HepG2 (cell line): ENCODE results near the gene GRK5. TPM values are rescaled to one million over a fixed set of nuclear protein-coding genes. Genes with fewer than 3 reads are reported as not detected.

Source experiments
- ERF ChIP-seq: IDR thresholded peaks from 2 replicates; pipeline ENCODE4 v1.6.1; 2018; ENCODE audit warnings: missing biosample characterization, missing genetic modification reagents
- GTF2F1 ChIP-seq: fragments of 150-350 bp; IDR thresholded peaks from 2 replicates; pipeline ENCODE4 v1.6.1; 2014; ENCODE audit warnings: low read length
- MEF2D ChIP-seq: sonication (generic); formaldehyde crosslinking; IDR thresholded peaks from 2 replicates; pipeline ENCODE4 v1.5.1; 2020; ENCODE audit warnings: mild to moderate bottlenecking, missing genetic modification reagents
- POLR2G ChIP-seq: fragments of 200-400 bp; formaldehyde crosslinking; IDR thresholded peaks from 2 replicates; pipeline ENCODE4 v1.6.1; 2018; ENCODE audit warnings: mild to moderate bottlenecking, low read depth, low read length, moderate library complexity
- TBL1XR1 ChIP-seq: fragments of 150-350 bp; IDR thresholded peaks from 2 replicates; pipeline ENCODE4 v1.6.1; 2014; ENCODE audit warnings: borderline replicate concordance, low read length; ENCODE audit not compliant: partially characterized antibody
- U2AF2 ChIP-seq: fragments of 200-400 bp; formaldehyde crosslinking; IDR thresholded peaks from 2 replicates; pipeline ENCODE4 v1.6.1; 2017; ENCODE audit warnings: low read depth, mild to moderate bottlenecking, low read length
- ZNF20 ChIP-seq: sonication (generic); formaldehyde crosslinking; IDR thresholded peaks from 2 replicates; pipeline ENCODE4 v1.4.0; 2020; ENCODE audit warnings: mild to moderate bottlenecking, moderate library complexity, missing genetic modification reagents
- ZNF629 ChIP-seq: sonication (generic); formaldehyde crosslinking; conservative IDR thresholded peaks from 2 replicates; pipeline ENCODE4 v1.5.0; 2020; ENCODE audit warnings: missing genetic modification reagents
- ZNF772 ChIP-seq: sonication (generic); formaldehyde crosslinking; IDR thresholded peaks from 2 replicates; pipeline ENCODE4 v1.5.0; 2020; ENCODE audit warnings: mild to moderate bottlenecking, missing genetic modification reagents
- ZNF777 ChIP-seq: sonication (generic); formaldehyde crosslinking; IDR thresholded peaks from 2 replicates; pipeline ENCODE4 v1.4.0; 2020; ENCODE audit warnings: missing genetic modification reagents
- polyA plus RNA-seq, 8 experiments: library from polyadenylated mRNA; depleted of rRNA in 3 of 8; stranded (reverse) in 7 of 8; unstranded in 1 of 8; fragments of >200 nt; fragmentation: Illumina TruSeq in 4 of 8; extraction: Trizol in 4 of 8; gene quantifications; 2 replicates each; pipeline versions ENCODE4 v1.2.1 to v1.2.3, GENCODE V29; 2011 to 2016; ENCODE audit warnings: low read depth in 4 of 8, missing spikeins in 1 of 8, mixed read lengths in 1 of 8; ENCODE audit not compliant: insufficient read depth in 1 of 8
- total RNA-seq, 5 experiments: library from RNA; depleted of rRNA; stranded (reverse); fragments of >200 nt; fragmentation: Illumina TruSeq; extraction: Trizol; gene quantifications; 2 replicates each; pipeline ENCODE4 v1.2.3, GENCODE V29; 2016; ENCODE audit warnings: low read depth in 1 of 5
- TF ChIP-seq, protein P1 (sequence below): sonication (generic); formaldehyde crosslinking; IDR thresholded peaks from 2 replicates; pipeline ENCODE4 v1.4.0; 2020; ENCODE audit warnings: mild to moderate bottlenecking, missing genetic modification reagents, borderline replicate concordance
- TF ChIP-seq, protein P2 (sequence below): sonication (generic); formaldehyde crosslinking; IDR thresholded peaks from 2 replicates; pipeline ENCODE4 v1.8.0; 2022; ENCODE audit warnings: missing genetic modification reagents, mild to moderate bottlenecking, borderline replicate concordance
- TF ChIP-seq, protein P3 (sequence below): sonication (generic); formaldehyde crosslinking; conservative IDR thresholded peaks from 2 replicates; pipeline ENCODE4 v1.4.0; 2020; ENCODE audit warnings: missing genetic modification reagents
- TF ChIP-seq, protein P4 (sequence below): sonication (generic); formaldehyde crosslinking; IDR thresholded peaks from 2 replicates; pipeline ENCODE4 v1.5.0; 2020; ENCODE audit warnings: missing genetic modification reagents, mild to moderate bottlenecking, borderline replicate concordance
- TF ChIP-seq, protein P5 (sequence below): sonication (generic); formaldehyde crosslinking; IDR thresholded peaks from 2 replicates; pipeline ENCODE4 v1.4.0; 2020; ENCODE audit warnings: mild to moderate bottlenecking, missing genetic modification reagents

GRK5 gene
- total and polyA plus RNA-seq, 2 of the 13 experiments (the other 11 are each of a cell fraction or from before 2014, with no cell fraction given) = 10.4 to 12.6 TPM

DNA sequence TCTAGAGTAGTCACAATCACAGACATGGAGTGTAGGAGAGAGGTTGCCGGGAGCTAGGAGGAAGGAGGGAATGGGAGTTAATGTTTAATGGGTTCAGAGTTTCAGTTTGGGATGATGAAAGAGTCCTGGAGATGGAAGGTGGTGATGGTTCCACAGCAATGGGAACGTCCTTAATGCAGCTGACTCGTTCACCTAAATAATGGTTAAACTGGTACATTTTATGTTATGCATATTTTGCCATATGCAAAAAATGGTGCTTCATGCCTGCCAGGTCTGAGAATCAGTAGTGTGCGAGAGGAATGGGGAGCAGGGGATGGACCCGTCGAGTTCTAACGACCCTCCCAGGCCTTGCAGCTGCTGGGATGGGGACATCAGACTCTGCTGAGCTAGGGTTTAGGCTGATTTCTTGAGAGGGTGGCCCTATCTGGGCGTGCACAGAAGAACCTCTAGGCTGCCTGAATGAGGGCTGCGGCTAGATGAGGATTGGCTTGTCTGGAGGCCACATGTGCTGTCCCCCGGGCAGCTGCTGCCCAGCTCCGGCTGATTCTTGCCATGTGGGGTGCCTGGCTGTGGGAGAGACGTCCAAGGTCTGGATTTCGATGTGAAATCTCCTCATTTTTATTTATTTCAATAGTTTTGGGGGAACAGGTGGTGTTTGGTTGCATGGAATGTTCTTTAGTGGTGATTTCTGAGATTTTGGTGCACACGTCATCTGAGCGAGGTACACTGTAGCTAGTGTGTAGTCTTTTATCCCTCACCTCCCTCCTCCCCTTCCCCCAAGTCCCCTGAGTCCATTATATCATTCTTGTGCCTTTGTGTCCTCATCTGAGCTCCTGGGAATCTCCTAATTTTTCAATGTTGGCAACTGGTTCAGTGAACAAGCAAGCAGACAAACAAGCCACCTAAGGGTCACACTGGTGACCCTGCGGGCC, 116.0 kb downstream of the GRK5 start (continued):
- TF ChIP-seq, protein P1, sequence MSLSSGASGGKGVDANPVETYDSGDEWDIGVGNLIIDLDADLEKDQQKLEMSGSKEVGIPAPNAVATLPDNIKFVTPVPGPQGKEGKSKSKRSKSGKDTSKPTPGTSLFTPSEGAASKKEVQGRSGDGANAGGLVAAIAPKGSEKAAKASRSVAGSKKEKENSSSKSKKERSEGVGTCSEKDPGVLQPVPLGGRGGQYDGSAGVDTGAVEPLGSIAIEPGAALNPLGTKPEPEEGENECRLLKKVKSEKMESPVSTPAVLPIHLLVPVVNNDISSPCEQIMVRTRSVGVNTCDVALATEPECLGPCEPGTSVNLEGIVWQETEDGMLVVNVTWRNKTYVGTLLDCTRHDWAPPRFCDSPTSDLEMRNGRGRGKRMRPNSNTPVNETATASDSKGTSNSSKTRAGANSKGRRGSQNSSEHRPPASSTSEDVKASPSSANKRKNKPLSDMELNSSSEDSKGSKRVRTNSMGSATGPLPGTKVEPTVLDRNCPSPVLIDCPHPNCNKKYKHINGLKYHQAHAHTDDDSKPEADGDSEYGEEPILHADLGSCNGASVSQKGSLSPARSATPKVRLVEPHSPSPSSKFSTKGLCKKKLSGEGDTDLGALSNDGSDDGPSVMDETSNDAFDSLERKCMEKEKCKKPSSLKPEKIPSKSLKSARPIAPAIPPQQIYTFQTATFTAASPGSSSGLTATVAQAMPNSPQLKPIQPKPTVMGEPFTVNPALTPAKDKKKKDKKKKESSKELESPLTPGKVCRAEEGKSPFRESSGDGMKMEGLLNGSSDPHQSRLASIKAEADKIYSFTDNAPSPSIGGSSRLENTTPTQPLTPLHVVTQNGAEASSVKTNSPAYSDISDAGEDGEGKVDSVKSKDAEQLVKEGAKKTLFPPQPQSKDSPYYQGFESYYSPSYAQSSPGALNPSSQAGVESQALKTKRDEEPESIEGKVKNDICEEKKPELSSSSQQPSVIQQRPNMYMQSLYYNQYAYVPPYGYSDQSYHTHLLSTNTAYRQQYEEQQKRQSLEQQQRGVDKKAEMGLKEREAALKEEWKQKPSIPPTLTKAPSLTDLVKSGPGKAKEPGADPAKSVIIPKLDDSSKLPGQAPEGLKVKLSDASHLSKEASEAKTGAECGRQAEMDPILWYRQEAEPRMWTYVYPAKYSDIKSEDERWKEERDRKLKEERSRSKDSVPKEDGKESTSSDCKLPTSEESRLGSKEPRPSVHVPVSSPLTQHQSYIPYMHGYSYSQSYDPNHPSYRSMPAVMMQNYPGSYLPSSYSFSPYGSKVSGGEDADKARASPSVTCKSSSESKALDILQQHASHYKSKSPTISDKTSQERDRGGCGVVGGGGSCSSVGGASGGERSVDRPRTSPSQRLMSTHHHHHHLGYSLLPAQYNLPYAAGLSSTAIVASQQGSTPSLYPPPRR = 0 out of 2 replicates have a peak, but pooled peaks have one; percentile 55
- TF ChIP-seq GTF2F1 = no peak
- TF ChIP-seq, protein P2, sequence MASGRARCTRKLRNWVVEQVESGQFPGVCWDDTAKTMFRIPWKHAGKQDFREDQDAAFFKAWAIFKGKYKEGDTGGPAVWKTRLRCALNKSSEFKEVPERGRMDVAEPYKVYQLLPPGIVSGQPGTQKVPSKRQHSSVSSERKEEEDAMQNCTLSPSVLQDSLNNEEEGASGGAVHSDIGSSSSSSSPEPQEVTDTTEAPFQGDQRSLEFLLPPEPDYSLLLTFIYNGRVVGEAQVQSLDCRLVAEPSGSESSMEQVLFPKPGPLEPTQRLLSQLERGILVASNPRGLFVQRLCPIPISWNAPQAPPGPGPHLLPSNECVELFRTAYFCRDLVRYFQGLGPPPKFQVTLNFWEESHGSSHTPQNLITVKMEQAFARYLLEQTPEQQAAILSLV (CRISPR knock-in tag) = no peak
- TF ChIP-seq, protein P3, sequence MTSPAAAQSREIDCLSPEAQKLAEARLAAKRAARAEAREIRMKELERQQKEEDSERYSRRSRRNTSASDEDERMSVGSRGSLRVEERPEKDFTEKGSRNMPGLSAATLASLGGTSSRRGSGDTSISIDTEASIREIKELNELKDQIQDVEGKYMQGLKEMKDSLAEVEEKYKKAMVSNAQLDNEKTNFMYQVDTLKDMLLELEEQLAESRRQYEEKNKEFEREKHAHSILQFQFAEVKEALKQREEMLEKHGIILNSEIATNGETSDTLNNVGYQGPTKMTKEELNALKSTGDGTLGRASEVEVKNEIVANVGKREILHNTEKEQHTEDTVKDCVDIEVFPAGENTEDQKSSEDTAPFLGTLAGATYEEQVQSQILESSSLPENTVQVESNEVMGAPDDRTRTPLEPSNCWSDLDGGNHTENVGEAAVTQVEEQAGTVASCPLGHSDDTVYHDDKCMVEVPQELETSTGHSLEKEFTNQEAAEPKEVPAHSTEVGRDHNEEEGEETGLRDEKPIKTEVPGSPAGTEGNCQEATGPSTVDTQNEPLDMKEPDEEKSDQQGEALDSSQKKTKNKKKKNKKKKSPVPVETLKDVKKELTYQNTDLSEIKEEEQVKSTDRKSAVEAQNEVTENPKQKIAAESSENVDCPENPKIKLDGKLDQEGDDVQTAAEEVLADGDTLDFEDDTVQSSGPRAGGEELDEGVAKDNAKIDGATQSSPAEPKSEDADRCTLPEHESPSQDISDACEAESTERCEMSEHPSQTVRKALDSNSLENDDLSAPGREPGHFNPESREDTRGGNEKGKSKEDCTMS (CRISPR knock-in tag) = no peak
- no peak for TF ChIP-seq TBL1XR1
- TF ChIP-seq, protein P4, sequence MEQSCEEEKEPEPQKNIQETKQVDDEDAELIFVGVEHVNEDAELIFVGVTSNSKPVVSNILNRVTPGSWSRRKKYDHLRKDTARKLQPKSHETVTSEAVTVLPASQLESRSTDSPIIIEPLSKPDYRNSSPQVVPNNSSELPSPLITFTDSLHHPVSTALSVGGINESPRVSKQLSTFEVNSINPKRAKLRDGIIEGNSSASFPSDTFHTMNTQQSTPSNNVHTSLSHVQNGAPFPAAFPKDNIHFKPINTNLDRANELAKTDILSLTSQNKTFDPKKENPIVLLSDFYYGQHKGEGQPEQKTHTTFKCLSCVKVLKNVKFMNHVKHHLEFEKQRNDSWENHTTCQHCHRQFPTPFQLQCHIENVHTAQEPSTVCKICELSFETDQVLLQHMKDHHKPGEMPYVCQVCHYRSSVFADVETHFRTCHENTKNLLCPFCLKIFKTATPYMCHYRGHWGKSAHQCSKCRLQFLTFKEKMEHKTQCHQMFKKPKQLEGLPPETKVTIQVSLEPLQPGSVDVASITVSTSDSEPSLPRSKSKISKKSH = no peak
- peak; percentile 39; the same call in 1 of the 2 replicates for TF ChIP-seq ERF (CRISPR knock-in tag)
- TF ChIP-seq, protein P5, sequence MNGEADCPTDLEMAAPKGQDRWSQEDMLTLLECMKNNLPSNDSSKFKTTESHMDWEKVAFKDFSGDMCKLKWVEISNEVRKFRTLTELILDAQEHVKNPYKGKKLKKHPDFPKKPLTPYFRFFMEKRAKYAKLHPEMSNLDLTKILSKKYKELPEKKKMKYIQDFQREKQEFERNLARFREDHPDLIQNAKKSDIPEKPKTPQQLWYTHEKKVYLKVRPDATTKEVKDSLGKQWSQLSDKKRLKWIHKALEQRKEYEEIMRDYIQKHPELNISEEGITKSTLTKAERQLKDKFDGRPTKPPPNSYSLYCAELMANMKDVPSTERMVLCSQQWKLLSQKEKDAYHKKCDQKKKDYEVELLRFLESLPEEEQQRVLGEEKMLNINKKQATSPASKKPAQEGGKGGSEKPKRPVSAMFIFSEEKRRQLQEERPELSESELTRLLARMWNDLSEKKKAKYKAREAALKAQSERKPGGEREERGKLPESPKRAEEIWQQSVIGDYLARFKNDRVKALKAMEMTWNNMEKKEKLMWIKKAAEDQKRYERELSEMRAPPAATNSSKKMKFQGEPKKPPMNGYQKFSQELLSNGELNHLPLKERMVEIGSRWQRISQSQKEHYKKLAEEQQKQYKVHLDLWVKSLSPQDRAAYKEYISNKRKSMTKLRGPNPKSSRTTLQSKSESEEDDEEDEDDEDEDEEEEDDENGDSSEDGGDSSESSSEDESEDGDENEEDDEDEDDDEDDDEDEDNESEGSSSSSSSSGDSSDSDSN = peak; percentile 53; the same call in 1 of the 2 replicates
- TF ChIP-seq U2AF2 = no peak
- TF ChIP-seq ZNF772 (CRISPR knock-in tag) = no peak
- TF ChIP-seq POLR2G = peak; percentile 55; the same call in 1 of the 2 replicates
- TF ChIP-seq ZNF20 (CRISPR knock-in tag) = no peak
- TF ChIP-seq MEF2D (CRISPR knock-in tag) = 0 out of 2 replicates have a peak, but pooled peaks have one; percentile 45
- 0 out of 2 replicates have a peak, but pooled peaks have one; percentile 35 for TF ChIP-seq ZNF777
- TF ChIP-seq ZNF629 (CRISPR knock-in tag) = no peak
